K562 (cell line): Measurements from ENCODE around the gene BLOC1S3. TPM values are rescaled to one million over a fixed set of nuclear protein-coding genes. Genes with fewer than 3 reads are reported as not detected.

Experiments
- ATAC-seq: fragments of 200-7000 bp; cut with Tn5 transposase; 3 replicates; pipeline ENCODE4 v1.9.1; 2020; ENCODE audit warnings: moderate library complexity
- BruUV-seq: library from RNA; stranded (reverse); fragments of 400-500 nt; replicated peaks from 2 replicates; lab custom pipeline; 2021; lab: Mats Ljungman, UMichigan
- CTCF ChIA-PET: fragments of 300-600 bp; formaldehyde crosslinking; extraction: SDS; loops from one replicate; lab custom pipeline; 2021; ENCODE audit warnings: low intra/inter-chr PET ratio; lab: Yijun Ruan, JAX
- POLR2A ChIA-PET: fragments of 300-600, 350-650 bp; sonication (Branson Sonifier 250); formaldehyde crosslinking; extraction: SDS; loops from one replicate; lab custom pipeline; 2021; ENCODE audit warnings: antibody characterized with exemption, inconsistent platforms; lab: Yijun Ruan, JAX
- DNase-seq, 4 experiments: peaks; one replicate each; pipeline versions ENCODE4 v3.0.0 to v3.0.0-alpha.2; 2011 to 2018; ENCODE audit warnings: low spot score in 3 of 4, mixed read lengths in 3 of 4; ENCODE audit errors: extremely low read depth in 1 of 4
- FAIRE-seq: peaks from 2 replicates; lab custom pipeline; 2011; peaks lifted over from hg19 to GRCh38; lab: Jason Lieb, UNC
- H2AFZ ChIP-seq: 2 replicates; pipeline ENCODE4 v1.6.0; 2011; ENCODE audit warnings: low read depth, low read length, control low read depth, inconsistent platforms
- H3K27ac ChIP-seq: fragments of 200-600 bp; 3 replicates; pipeline ENCODE4 v1.8.0; 2011; ENCODE audit warnings: low read depth, mild to moderate bottlenecking, control low read depth, inconsistent platforms, low read length, moderate library complexity, mixed read lengths; ENCODE audit errors: extremely low read depth
- H3K27me3 ChIP-seq, 2 experiments: fragments of 300-600 bp in 1 of 2; 2 replicates in 1 of 2; 3 replicates in 1 of 2; pipeline versions ENCODE4 v1.6.0 to v1.8.0; 2011; ENCODE audit warnings: inconsistent platforms in 2 of 2, low read length in 2 of 2, mild to moderate bottlenecking in 1 of 2, mixed read lengths in 1 of 2, moderate library complexity in 1 of 2; ENCODE audit not compliant: control insufficient read depth in 2 of 2, insufficient read depth in 2 of 2
- H3K36me3 ChIP-seq: fragments of 300-600 bp; 3 replicates; pipeline ENCODE4 v1.8.0; 2011; ENCODE audit warnings: mild to moderate bottlenecking, low read length, inconsistent platforms; ENCODE audit not compliant: control insufficient read depth, insufficient read depth
- H3K4me1 ChIP-seq, 2 experiments: fragments of 200-600 bp in 1 of 2; replicated peaks in 1 of 2; 2 replicates in 1 of 2; 3 replicates in 1 of 2; pipeline versions ENCODE4 v1.5.1 to v1.8.0; 2011; ENCODE audit warnings: inconsistent platforms in 2 of 2, low read length in 2 of 2, mild to moderate bottlenecking in 1 of 2, mixed read lengths in 1 of 2, moderate library complexity in 1 of 2; ENCODE audit not compliant: control insufficient read depth in 2 of 2, insufficient read depth in 2 of 2
- H3K4me2 ChIP-seq: 2 replicates; pipeline ENCODE4 v1.6.1; 2011; ENCODE audit warnings: low read length, control low read depth, inconsistent platforms, mixed read lengths; ENCODE audit not compliant: insufficient read depth
- H3K4me3 ChIP-seq: fragments of 200-600 bp; sonication (generic), shearing (Covaris generic); 2 replicates; pipeline ENCODE4 v1.5.1; 2016; ENCODE audit warnings: control low read depth, inconsistent platforms
- H3K79me2 ChIP-seq: fragments of 200-600 bp; 3 replicates; pipeline ENCODE4 v1.8.0; 2011; ENCODE audit warnings: low read length, inconsistent platforms; ENCODE audit not compliant: control insufficient read depth, insufficient read depth
- H3K9ac ChIP-seq, 2 experiments: 2 replicates each; pipeline versions ENCODE4 v1.6.0 to v1.6.1; 2011; ENCODE audit warnings: low read depth in 2 of 2, low read length in 2 of 2, control low read depth in 1 of 2, inconsistent platforms in 1 of 2, mild to moderate bottlenecking in 1 of 2, mixed read lengths in 1 of 2; ENCODE audit not compliant: insufficient read depth in 1 of 2
- H3K9me1 ChIP-seq: one replicate; pipeline ENCODE4 v1.6.0; 2011; ENCODE audit warnings: inconsistent platforms, mild to moderate bottlenecking, low read length, moderate library complexity; ENCODE audit not compliant: control insufficient read depth, insufficient read depth
- H3K9me3 ChIP-seq: replicated peaks from 2 replicates; pipeline ENCODE4 v1.5.1; 2011; ENCODE audit warnings: low read depth, low read length, inconsistent platforms; ENCODE audit not compliant: control insufficient read depth, insufficient read depth
- H4K20me1 ChIP-seq: replicated peaks from 2 replicates; pipeline ENCODE4 v1.6.1; 2011; ENCODE audit warnings: low read length, inconsistent platforms, mixed read lengths; ENCODE audit not compliant: control insufficient read depth, insufficient read depth
- CBFA2T3 ChIP-seq: fragments of 450-650 bp; IDR thresholded peaks from 2 replicates; pipeline ENCODE4 v1.6.1; 2017
- DDX20 ChIP-seq: fragments of 450-650 bp; IDR thresholded peaks from 2 replicates; pipeline ENCODE4 v1.6.1; 2016; ENCODE audit warnings: missing genetic modification characterization, low read depth, mild to moderate bottlenecking, missing compliant biosample characterization, moderate library complexity
- WGBS: fragments of 100-300 bp; shearing (Covaris generic); methylation state at CpG from one replicate; pipeline ENCODE4 v1.1.6; 2016; ENCODE audit warnings: low coverage, mixed read lengths; ENCODE audit not compliant: insufficient coverage; ENCODE audit errors: missing lambda C conversion rate; 5-methylcytosine and 5-hydroxymethylcytosine counted together
- in situ Hi-C: fragments of 300-500 bp; cut with MboI; formaldehyde crosslinking; loops from 4 replicates; pipeline ENCODE4 v1.15.0; 2018; ENCODE audit warnings: inconsistent platforms, mixed read lengths
- intact Hi-C: fragments of 100-400 bp; cut with micrococcal nuclease; formaldehyde crosslinking; loops from 2 replicates; pipeline ENCODE4 v1.14.2; 2022
- polyA plus RNA-seq, 8 experiments: library from polyadenylated mRNA; depleted of rRNA in 4 of 8; stranded (reverse) in 5 of 8; unstranded in 3 of 8; fragments of >200 nt; fragmentation: Nextera tagmentation in 2 of 8; fragmentation: Illumina TruSeq in 1 of 8; extraction: Ambion mirVana in 2 of 8; extraction: Trizol in 1 of 8; gene quantifications; 2 replicates each; pipeline versions ENCODE4 v1.2.1 to v1.2.3, GENCODE V29; 2011 to 2014; ENCODE audit warnings: inconsistent platforms in 1 of 8, missing spikeins in 1 of 8
- total RNA-seq, 7 experiments: library from RNA; depleted of rRNA in 6 of 7; stranded (reverse); fragments of >200 nt in 6 of 7; fragmentation: Illumina TruSeq in 2 of 7; extraction: Trizol in 2 of 7; gene quantifications; 2 replicates each; pipeline versions ENCODE4 v1.2.1 to v1.2.3, GENCODE V29; 2011 to 2021; ENCODE audit warnings: low replicate concordance in 1 of 7
- TF ChIP-seq, protein P1 (sequence below): fragments of 450-650 bp; IDR thresholded peaks from 2 replicates; pipeline ENCODE4 v1.6.1; 2018; ENCODE audit not compliant: partially characterized antibody

The BLOC1S3 gene
- total and polyA plus RNA-seq, 9 of the 15 experiments (the other 6 are each of a cell fraction or from before 2014, with no cell fraction given), result 3.9 to 20.2 (median 10.4) TPM

DNA sequence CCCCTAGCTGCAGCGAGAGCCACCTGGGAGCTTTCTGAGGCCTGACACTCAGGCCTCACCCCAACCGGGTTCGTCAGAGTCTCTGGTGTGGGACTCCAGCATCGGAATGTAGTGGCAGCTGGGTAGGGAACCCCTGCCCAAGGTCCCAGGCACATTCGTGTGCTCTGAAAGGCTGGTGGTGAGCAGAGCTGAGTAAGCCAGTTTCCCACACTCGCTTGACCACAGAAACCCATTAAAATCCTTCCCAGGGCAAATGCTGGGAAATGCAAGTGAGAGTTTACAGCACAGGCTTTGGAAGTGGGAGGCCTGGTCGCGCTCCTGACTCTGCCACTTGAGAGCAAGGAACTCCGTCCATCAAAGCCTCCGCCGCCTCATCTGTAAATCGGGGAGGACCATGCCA is 4.8 kb upstream of the BLOC1S3 start:
- no peak for DNase-seq
- H3K4me2 ChIP-seq, result no peak overlapping the region
- in situ Hi-C loops, result no loop called here
- TF ChIP-seq CBFA2T3 (no peak), DDX20 (tag) (no peak)
- TF ChIP-seq, protein P1, sequence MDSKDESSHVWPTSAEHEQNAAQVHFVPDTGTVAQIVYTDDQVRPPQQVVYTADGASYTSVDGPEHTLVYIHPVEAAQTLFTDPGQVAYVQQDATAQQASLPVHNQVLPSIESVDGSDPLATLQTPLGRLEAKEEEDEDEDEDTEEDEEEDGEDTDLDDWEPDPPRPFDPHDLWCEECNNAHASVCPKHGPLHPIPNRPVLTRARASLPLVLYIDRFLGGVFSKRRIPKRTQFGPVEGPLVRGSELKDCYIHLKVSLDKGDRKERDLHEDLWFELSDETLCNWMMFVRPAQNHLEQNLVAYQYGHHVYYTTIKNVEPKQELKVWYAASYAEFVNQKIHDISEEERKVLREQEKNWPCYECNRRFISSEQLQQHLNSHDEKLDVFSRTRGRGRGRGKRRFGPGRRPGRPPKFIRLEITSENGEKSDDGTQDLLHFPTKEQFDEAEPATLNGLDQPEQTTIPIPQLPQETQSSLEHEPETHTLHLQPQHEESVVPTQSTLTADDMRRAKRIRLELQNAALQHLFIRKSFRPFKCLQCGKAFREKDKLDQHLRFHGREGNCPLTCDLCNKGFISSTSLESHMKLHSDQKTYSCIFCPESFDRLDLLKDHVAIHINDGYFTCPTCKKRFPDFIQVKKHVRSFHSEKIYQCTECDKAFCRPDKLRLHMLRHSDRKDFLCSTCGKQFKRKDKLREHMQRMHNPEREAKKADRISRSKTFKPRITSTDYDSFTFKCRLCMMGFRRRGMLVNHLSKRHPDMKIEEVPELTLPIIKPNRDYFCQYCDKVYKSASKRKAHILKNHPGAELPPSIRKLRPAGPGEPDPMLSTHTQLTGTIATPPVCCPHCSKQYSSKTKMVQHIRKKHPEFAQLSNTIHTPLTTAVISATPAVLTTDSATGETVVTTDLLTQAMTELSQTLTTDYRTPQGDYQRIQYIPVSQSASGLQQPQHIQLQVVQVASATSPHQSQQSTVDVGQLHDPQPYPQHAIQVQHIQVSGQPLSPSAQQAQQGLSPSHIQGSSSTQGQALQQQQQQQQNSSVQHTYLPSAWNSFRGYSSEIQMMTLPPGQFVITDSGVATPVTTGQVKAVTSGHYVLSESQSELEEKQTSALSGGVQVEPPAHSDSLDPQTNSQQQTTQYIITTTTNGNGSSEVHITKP, result no peak
- TF ChIP-seq, all 486 proteins: peak for 0
- ChIA-PET CTCF (no interaction called here), POLR2A (no interaction called here)
- Histone ChIP-seq H3K9ac (peak overlapping the region in 1 of 2 experiments; percentile 55; a peak in 1 of 4 replicates), H3K4me1 (peaks cover 37 to 48% of the 10 kb centered on the region in 2 experiments), H3K36me3 (no peaks in the 10 kb centered on the region), H3K79me2 (peaks cover 26% of the 10 kb centered on the region), H2AFZ (no peak overlapping the region), H3K4me3 (no peak overlapping the region), H3K27me3 (no peaks in the 10 kb centered on the region), H3K9me1 (no peaks in the 10 kb centered on the region), H4K20me1 (peaks cover 4% of the 10 kb centered on the region; the same call in 1 of the 2 replicates), H3K27ac (no peak overlapping the region), H3K9me3 (no peaks in the 10 kb centered on the region)
- ATAC-seq, result no peak
- intact Hi-C loops, result no loop called here
- 69% methylated on average over 12 of the region's 12 CpGs for WGBS
- no TSS peak for BruUV-seq
- no peak for FAIRE-seq
